Measurements from ENCODE around the gene SEC31B. TPM values are rescaled to one million over a fixed set of nuclear protein-coding genes. Genes with fewer than 3 reads are reported as not detected.

SEC31B gene
- total and polyA plus RNA-seq, 2 experiments from 2014 or later, result 2.9 to 6.7 TPM

DNA sequence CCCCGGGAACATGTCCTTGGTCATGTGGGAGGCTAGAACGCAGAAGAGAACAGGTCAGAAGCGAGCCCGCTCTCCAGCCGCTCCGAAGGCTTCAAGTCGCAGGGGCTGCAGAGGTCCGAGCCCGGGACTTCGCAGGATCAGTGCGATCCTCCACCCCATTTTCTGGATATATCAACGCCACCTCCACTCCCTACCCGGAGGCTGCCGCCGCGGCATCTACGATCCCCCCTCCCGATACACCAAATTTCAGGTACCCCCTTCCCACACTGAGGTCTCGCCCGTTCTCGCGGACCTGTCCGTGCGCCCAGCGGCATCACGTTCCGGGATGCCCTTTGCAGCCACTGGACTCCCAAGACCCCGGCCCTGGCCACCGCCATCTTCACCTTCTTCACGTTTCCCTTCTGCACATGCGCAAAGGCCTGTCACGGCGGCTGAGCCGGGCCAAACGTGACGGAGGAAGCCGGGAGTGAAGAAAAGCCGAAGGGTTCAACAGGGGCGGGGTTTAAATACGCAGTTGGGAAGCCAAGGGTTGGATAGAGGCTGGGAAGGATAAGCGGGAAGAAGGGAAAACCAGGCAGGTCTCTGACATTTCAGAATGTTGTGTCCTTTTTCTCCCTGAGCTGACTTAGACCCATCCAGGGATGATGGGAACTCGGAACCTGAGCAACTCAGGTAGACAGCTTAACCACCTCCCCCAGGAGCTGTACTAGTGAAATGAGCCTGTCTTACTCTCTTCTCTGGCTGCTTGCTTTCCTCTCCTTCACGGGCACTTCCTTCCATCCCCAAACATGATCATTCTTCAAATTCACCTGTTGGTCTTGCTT, 10.0 kb upstream of the SEC31B start, which contains the start of gene NDUFB8:
Gene NDUFB8, minus strand, starts transcription at position 397 of the 824 bp plus-strand sequence. Its CDS starts 20 bp downstream, at position 377.
- Histone ChIP-seq H3K4me3 (peak within 1 kb of the TSS; percentile 92), H3F3A (replicated peaks; ENCODE audit: low read depth) (no peaks in the 10 kb centered on the region), H4K20me1 (replicated peaks; ENCODE audit: insufficient read depth) (peaks cover 5% of the 10 kb centered on the region; the same call in 1 of the 2 replicates), H3K4me1 (ENCODE audit: insufficient read depth) (peaks cover 11% of the 10 kb centered on the region), H3K36me3 (ENCODE audit: insufficient read depth) (peaks cover 10% of the 10 kb centered on the region; the same call in 1 of the 2 replicates), H3K27me3 (ENCODE audit: insufficient read depth) (no peaks in the 10 kb centered on the region), H3K9me2 (ENCODE audit: insufficient read depth) (no peaks in the 10 kb centered on the region), H3K27ac (ENCODE audit: low read depth) (no peak within 1 kb of the TSS), H2AFZ (peak within 1 kb of the TSS; percentile 96), H3K79me2 (replicated peaks; ENCODE audit: insufficient read depth) (peaks cover 18% of the 10 kb centered on the region), H3K4me2 (peak within 1 kb of the TSS; percentile 96)
- Mint-ChIP-seq H3K9me3 (no peaks in the 10 kb centered on the region), H3K27ac (peak within 1 kb of the TSS; percentile 97), H3K4me1 (peaks cover 10% of the 10 kb centered on the region), H3K4me3 (peak within 1 kb of the TSS; percentile 99), H3K36me3 (ENCODE audit: low read depth) (peaks cover 23% of the 10 kb centered on the region), H3K27me3 (ENCODE audit: insufficient read depth, low read depth, poor library complexity) (peaks cover 2% of the 10 kb centered on the region)
- TF ChIP-seq, protein P1, sequence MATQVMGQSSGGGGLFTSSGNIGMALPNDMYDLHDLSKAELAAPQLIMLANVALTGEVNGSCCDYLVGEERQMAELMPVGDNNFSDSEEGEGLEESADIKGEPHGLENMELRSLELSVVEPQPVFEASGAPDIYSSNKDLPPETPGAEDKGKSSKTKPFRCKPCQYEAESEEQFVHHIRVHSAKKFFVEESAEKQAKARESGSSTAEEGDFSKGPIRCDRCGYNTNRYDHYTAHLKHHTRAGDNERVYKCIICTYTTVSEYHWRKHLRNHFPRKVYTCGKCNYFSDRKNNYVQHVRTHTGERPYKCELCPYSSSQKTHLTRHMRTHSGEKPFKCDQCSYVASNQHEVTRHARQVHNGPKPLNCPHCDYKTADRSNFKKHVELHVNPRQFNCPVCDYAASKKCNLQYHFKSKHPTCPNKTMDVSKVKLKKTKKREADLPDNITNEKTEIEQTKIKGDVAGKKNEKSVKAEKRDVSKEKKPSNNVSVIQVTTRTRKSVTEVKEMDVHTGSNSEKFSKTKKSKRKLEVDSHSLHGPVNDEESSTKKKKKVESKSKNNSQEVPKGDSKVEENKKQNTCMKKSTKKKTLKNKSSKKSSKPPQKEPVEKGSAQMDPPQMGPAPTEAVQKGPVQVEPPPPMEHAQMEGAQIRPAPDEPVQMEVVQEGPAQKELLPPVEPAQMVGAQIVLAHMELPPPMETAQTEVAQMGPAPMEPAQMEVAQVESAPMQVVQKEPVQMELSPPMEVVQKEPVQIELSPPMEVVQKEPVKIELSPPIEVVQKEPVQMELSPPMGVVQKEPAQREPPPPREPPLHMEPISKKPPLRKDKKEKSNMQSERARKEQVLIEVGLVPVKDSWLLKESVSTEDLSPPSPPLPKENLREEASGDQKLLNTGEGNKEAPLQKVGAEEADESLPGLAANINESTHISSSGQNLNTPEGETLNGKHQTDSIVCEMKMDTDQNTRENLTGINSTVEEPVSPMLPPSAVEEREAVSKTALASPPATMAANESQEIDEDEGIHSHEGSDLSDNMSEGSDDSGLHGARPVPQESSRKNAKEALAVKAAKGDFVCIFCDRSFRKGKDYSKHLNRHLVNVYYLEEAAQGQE (IDR thresholded peaks at IDR 0.05; ENCODE audit: unreplicated experiment), result no peak
- peak; percentile 77; the same call in 1 of the 2 replicates for TF ChIP-seq CREB1 (CRISPR knock-in tag; IDR thresholded peaks at IDR 0.05; ENCODE audit: low read depth)
- peak; percentile 96 for TF ChIP-seq POLR2AphosphoS5 (IDR thresholded peaks at IDR 0.05; ENCODE audit: low read depth)
- TF ChIP-seq, protein P2, sequence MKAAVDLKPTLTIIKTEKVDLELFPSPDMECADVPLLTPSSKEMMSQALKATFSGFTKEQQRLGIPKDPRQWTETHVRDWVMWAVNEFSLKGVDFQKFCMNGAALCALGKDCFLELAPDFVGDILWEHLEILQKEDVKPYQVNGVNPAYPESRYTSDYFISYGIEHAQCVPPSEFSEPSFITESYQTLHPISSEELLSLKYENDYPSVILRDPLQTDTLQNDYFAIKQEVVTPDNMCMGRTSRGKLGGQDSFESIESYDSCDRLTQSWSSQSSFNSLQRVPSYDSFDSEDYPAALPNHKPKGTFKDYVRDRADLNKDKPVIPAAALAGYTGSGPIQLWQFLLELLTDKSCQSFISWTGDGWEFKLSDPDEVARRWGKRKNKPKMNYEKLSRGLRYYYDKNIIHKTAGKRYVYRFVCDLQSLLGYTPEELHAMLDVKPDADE (IDR thresholded peaks at IDR 0.05), result peak; percentile 59
- DNase-seq (ENCODE audit: low spot score), result peak; percentile 94
- peak; percentile 91 for ATAC-seq

DNA sequence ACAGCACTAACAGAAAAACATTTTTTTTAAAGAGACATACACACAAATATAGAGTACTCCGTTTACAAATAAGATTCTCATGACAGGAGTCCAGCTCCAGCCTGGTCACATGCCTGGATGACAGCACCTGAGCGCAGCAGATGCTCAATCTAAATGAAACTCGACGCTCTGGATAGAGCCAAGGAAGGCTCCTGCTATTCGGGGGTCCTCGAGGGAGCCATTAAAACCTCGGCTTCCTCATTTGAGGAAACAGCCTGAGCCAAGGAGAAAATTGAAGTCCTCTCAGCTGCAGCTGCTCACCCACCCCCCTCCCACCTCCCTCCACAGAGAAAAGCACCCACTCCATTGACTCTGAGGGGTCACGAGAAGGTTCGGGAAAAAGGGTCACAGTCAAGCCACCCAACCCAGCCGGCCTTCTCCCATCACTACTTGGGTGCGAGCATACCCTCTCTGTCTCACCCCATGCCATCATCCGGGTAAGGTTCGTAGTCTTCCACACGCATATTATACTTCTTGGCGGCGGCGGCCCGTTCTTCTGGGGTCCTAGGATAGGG, 9.3 kb upstream of the SEC31B start:
- Histone ChIP-seq H3K4me1 (ENCODE audit: insufficient read depth) (peaks cover 11% of the 10 kb centered on the region), H2AFZ (peak overlapping the region; percentile 96), H3K4me2 (peak overlapping the region; percentile 96), H3K27ac (ENCODE audit: low read depth) (no peak overlapping the region), H3K36me3 (ENCODE audit: insufficient read depth) (peaks cover 10% of the 10 kb centered on the region; the same call in 1 of the 2 replicates), H3K79me2 (replicated peaks; ENCODE audit: insufficient read depth) (peaks cover 18% of the 10 kb centered on the region), H4K20me1 (replicated peaks; ENCODE audit: insufficient read depth) (peaks cover 5% of the 10 kb centered on the region; the same call in 1 of the 2 replicates), H3K9me2 (ENCODE audit: insufficient read depth) (no peaks in the 10 kb centered on the region), H3K4me3 (peak overlapping the region; percentile 92), H3K27me3 (ENCODE audit: insufficient read depth) (no peaks in the 10 kb centered on the region), H3F3A (replicated peaks; ENCODE audit: low read depth) (no peaks in the 10 kb centered on the region)
- peaks cover 26% of the 10 kb centered on the region for H3K36me3 Mint-ChIP-seq (ENCODE audit: low read depth)
- no peaks in the 10 kb centered on the region for H3K9me3 Mint-ChIP-seq
- DNase-seq (ENCODE audit: low spot score), result peak; percentile 30
- H3K4me3 Mint-ChIP-seq, result peak overlapping the region; percentile 99
- peaks cover 10% of the 10 kb centered on the region for H3K4me1 Mint-ChIP-seq
- H3K27me3 Mint-ChIP-seq (ENCODE audit: insufficient read depth, low read depth, poor library complexity), result peaks cover 2% of the 10 kb centered on the region
- ATAC-seq, result peak; percentile 9
- H3K27ac Mint-ChIP-seq, result peak overlapping the region; percentile 97
- TF ChIP-seq, protein P3, sequence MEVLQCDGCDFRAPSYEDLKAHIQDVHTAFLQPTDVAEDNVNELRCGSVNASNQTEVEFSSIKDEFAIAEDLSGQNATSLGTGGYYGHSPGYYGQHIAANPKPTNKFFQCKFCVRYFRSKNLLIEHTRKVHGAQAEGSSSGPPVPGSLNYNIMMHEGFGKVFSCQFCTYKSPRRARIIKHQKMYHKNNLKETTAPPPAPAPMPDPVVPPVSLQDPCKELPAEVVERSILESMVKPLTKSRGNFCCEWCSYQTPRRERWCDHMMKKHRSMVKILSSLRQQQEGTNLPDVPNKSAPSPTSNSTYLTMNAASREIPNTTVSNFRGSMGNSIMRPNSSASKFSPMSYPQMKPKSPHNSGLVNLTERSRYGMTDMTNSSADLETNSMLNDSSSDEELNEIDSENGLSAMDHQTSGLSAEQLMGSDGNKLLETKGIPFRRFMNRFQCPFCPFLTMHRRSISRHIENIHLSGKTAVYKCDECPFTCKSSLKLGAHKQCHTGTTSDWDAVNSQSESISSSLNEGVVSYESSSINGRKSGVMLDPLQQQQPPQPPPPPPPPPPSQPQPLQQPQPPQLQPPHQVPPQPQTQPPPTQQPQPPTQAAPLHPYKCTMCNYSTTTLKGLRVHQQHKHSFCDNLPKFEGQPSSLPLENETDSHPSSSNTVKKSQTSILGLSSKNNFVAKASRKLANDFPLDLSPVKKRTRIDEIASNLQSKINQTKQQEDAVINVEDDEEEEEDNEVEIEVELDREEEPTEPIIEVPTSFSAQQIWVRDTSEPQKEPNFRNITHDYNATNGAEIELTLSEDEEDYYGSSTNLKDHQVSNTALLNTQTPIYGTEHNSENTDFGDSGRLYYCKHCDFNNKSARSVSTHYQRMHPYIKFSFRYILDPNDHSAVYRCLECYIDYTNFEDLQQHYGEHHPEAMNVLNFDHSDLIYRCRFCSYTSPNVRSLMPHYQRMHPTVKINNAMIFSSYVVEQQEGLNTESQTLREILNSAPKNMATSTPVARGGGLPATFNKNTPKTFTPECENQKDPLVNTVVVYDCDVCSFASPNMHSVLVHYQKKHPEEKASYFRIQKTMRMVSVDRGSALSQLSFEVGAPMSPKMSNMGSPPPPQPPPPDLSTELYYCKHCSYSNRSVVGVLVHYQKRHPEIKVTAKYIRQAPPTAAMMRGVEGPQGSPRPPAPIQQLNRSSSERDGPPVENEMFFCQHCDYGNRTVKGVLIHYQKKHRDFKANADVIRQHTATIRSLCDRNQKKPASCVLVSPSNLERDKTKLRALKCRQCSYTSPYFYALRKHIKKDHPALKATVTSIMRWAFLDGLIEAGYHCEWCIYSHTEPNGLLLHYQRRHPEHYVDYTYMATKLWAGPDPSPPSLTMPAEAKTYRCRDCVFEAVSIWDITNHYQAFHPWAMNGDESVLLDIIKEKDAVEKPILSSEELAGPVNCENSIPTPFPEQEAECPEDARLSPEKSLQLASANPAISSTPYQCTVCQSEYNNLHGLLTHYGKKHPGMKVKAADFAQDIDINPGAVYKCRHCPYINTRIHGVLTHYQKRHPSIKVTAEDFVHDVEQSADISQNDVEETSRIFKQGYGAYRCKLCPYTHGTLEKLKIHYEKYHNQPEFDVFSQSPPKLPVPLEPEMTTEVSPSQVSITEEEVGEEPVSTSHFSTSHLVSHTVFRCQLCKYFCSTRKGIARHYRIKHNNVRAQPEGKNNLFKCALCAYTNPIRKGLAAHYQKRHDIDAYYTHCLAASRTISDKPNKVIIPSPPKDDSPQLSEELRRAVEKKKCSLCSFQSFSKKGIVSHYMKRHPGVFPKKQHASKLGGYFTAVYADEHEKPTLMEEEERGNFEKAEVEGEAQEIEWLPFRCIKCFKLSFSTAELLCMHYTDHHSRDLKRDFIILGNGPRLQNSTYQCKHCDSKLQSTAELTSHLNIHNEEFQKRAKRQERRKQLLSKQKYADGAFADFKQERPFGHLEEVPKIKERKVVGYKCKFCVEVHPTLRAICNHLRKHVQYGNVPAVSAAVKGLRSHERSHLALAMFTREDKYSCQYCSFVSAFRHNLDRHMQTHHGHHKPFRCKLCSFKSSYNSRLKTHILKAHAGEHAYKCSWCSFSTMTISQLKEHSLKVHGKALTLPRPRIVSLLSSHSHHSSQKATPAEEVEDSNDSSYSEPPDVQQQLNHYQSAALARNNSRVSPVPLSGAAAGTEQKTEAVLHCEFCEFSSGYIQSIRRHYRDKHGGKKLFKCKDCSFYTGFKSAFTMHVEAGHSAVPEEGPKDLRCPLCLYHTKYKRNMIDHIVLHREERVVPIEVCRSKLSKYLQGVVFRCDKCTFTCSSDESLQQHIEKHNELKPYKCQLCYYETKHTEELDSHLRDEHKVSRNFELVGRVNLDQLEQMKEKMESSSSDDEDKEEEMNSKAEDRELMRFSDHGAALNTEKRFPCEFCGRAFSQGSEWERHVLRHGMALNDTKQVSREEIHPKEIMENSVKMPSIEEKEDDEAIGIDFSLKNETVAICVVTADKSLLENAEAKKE (CRISPR knock-in tag; IDR thresholded peaks at IDR 0.05), result no peak
- no peak for TF ChIP-seq STAT1 (IDR thresholded peaks at IDR 0.05; ENCODE audit: unreplicated experiment)
- TF ChIP-seq JUNB (IDR thresholded peaks at IDR 0.05; ENCODE audit: unreplicated experiment), result no peak
- no peak for TF ChIP-seq ZNF114 (CRISPR knock-in tag; IDR thresholded peaks at IDR 0.05)
- no peak for TF ChIP-seq CREB1 (CRISPR knock-in tag; IDR thresholded peaks at IDR 0.05; ENCODE audit: low read depth)
- TF ChIP-seq POLR2AphosphoS5 (IDR thresholded peaks at IDR 0.05; ENCODE audit: low read depth), result no peak
